ENCODE results near the gene RAD54L.
A peak's percentile ranks its signal among the peaks of the same experiment; 100 is the strongest.
"Not testable (repeated sequence)": the region's sequence is repeated elsewhere in the genome, so short reads cannot be mapped to it uniquely, and the experiment has no call there.

RAD54L gene

GRCh38 chr1:46247436-46248121, at the start of gene RAD54L:
Gene RAD54L, plus strand, starts transcription at chr1:46247763. Its CDS starts 643 bp downstream, at chr1:46248406.
- peak; percentile 96 for DNase-seq (ENCODE audit: low read depth, low spot score)

DNA sequence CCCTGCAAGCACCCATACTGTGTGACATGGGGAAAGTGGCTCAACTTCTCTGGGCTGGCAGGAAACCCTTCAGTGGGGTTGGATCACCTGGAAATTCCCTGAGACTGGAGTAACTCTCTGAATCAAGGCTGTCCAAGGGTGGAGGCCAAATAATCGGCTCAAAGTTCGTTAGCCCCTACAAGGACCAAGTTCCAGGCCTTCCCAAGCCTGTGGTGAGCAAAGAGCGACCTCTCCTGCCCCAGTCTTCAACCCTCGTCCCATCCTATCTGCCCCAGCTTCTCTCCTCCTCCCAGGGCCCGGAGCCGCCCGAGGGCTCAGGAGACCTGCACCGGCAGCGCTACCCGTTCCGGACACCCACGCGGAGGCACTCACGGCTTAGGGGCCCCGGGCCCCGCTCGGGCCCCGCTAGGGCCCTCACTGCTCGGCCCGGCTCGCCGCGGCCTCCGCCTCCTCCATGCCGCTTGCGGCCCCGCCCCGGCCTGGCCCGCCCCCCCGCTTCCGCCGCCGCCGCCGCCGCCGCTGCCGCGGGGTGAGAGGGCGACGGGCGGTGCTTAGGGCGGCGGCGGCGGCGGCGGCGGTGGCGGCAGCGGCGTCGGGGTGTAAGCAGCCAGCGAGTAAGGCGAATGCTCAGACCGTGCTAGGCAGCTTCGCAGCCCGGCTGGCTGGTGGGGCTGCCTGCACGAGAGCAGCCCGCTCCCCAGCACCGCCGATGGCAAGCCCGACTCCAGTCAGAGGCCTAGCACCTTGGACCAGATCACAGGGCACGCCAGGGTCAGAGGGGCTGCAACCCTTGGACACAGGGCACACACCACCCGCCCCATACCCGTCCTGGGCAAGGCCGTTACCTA, 49.4 kb upstream of the RAD54L start, which contains the start of gene POMGNT1:
TSS of gene POMGNT1 (minus strand) at position 471 of the 848 bp plus-strand sequence. CDS start 613 bp downstream, outside the sequence.
- DNase-seq (ENCODE audit: low read depth, low spot score), result peak; percentile 61

DNA sequence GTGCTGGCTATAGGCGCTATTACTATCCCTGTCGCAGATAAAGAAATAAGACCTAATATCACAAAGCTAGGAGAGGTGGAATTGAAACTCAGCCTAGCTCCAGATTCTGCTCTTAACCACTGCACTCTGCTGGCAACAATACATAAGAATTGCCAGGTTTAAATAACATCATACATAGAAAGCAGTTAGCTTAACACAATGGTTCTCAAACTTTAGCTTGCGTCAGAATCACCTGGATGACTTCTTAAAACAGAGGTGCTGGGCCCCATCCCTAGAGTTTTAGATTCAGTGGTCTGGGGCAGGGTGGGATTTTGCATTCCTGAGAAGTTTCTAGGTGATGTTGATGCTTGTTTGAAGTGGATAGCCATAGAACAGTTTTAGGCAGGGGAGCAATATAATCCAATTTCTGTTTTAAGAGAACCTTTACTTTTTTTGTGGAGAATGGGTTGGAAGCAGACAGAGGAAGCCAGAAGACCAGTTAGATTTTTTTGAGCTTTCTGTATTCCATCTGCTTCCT, 48.3 kb upstream of the RAD54L start:
- DNase-seq (ENCODE audit: low read depth, low spot score), result no peak

- DNase-seq (ENCODE audit: low read depth, low spot score), result no peak
Measured at GRCh38 chr1:46203738-46204405, 43.7 kb upstream of the RAD54L start.

GRCh38 chr1:46204406-46204742, 43.2 kb upstream of the RAD54L start:
- DNase-seq (ENCODE audit: low read depth, low spot score), result no peak

- no peak for DNase-seq (ENCODE audit: low read depth, low spot score)
Measured at GRCh38 chr1:46205141-46205540, 42.4 kb upstream of the RAD54L start.

GRCh38 chr1:46205791-46206190, 41.8 kb upstream of the RAD54L start:
- DNase-seq (ENCODE audit: low read depth, low spot score), result no peak

- no peak for DNase-seq (ENCODE audit: low read depth, low spot score)
Measured at GRCh38 chr1:46206399-46206798, 41.2 kb upstream of the RAD54L start.

GRCh38 chr1:46210561-46210960, 37.0 kb upstream of the RAD54L start:
- no peak for DNase-seq (ENCODE audit: low read depth, low spot score)

- DNase-seq (ENCODE audit: low read depth, low spot score), result no peak
Measured at GRCh38 chr1:46211051-46211450, 36.5 kb upstream of the RAD54L start.

GRCh38 chr1:46215504-46215903, 32.1 kb upstream of the RAD54L start:
- DNase-seq (ENCODE audit: low read depth, low spot score), result no peak

DNA sequence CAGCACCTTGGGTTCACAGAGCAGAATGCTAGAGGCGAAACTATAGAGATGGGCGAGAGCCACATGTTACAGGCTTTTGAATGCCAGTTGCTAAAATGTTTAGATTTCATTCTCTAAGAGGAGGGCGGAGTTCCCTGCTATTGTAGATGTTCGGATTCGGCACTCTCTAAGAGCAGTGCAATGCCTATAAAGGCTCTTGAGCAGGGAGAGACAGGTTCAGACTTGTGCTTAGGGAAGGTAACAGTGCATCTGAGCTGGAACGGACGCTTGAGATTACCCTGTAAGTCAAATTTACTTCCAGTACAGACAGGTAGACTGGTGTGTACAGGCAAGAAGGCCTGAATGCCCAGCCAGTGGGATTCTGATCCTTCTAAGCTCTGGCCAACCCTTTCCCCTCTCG, 29.1 kb upstream of the RAD54L start:
- DNase-seq (ENCODE audit: low read depth, low spot score), result no peak

DNA sequence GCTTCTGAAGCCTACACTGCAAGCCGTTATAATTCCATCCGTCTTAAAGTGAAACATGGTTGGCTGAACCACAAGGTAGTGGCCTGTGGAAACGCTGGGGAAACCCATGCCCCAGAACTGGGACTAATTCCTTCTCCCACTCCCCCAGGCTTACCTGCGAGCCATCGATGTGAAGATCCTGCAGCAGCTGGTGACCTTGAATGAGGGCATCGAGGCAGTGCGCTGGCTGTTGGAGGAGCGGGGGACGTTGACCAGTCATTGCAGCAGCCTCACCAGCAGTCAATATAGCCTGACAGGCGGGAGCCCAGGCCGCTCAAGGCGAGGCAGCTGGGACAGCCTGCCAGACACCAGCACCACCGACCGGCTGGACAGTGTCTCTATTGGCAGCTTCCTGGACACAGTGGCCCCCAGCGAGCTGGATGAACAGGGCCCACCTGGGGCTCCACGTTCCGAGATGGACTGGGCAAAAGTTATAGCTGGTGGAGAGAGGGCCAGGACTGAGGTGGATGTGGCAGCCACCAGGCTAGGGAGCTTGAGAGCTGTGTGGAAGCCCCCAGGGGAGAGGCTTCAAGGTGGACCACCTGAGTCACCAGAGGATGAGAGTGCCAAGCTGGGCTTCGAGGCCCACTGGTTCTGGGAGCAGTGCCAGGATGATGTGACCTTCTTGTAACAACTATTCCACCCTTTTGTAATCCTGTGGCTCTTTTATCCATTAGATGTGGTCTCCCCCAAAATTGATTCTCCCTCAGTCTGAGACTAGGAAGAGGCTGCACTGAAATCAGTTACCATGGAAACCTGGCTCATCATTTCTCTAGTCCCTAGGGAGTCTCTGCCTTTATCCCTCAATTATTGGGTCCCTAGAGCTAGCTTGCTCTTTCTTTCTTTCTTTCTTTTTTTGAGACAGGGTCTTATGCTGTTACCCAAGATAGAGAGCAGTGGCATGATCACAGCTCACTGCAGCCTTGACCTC, 27.7 kb upstream of the RAD54L start:
- DNase-seq (ENCODE audit: low read depth, low spot score), result no peak

DNA sequence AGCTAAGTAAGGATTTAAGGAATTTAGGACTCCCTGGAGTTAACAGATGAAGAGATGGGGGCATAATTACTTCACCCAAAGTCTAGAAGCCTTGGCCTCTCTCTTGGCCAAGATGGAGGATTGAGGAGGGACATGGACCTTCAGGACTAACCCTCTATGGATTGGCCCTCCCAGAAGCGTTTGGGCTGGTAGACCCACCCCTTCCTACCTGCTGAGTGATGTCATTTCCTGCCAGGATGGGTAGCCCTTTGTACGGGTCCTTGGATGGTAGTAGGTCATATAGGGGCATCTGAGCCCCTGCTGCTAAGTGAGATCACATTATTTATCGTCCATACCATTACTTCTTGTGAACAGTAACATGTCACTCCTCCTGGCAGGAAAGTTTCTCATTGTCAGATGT, 26.8 kb upstream of the RAD54L start:
- no peak for DNase-seq (ENCODE audit: low read depth, low spot score)

GRCh38 chr1:46221749-46222148, 25.8 kb upstream of the RAD54L start:
- DNase-seq (ENCODE audit: low read depth, low spot score), result no peak

DNA sequence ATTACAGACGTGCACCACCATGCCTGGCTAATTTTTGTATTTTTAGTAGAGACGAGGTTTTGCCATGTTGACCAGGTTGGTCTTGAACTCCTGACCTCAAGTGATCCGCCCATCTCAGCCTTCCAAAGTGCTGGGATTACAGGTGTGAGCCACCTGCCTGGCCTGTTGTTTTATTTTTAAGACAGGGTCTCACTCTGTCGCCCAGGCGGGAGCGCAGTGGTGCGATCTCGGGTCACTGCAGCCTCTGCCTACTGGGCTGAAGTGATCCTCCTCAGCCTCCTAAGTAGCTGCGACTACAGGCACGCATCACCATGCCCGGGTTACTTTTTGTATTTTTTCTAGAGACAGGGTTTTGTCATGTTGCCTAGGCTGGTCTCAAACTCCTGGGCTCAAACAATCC, 24.5 kb upstream of the RAD54L start:
- DNase-seq (ENCODE audit: low read depth, low spot score), result not testable (repeated sequence)

DNA sequence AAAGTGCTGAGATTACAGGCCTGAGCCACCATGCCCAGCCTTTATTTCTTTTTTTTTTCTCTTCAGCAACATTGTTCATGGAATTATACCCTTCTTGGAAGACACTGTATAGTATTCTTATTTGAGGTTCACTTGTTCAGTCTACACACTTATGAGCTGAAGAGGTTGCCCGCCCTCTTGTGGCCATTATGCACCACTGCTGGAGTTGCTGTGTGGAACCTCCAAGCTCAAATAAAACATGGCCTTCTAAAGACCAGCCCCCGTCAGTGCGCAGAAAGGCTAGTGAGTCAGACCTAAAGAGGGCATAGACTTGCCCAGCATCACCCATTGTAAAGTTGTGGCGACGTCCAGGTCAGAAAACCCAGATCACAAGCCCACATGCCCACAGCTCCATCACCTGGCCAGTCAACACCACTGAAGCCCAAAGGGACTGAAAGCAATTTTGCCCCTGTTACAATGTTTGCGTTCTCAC, 24.1 kb upstream of the RAD54L start:
- peak; percentile 25 for DNase-seq (ENCODE audit: low read depth, low spot score)

DNA sequence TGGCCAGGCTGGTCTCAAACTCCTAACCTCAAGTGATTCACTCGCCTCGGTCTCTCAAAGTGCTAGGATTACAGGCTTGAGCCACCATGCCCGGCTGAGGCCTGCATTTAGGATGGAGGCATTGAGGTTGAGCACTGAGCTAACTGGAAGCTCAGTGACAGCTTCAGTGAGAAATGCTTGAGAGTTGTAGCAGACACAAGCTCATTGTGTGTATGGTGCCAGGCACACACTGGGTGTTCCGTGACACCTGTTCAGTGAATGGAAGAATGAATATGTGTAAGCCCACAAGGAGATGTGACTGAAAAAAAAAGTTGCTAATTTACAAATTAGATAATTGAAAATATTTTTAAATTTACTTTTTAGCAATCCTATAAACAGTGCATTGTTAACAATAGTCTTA, 22.6 kb upstream of the RAD54L start:
- no peak for DNase-seq (ENCODE audit: low read depth, low spot score)

DNA sequence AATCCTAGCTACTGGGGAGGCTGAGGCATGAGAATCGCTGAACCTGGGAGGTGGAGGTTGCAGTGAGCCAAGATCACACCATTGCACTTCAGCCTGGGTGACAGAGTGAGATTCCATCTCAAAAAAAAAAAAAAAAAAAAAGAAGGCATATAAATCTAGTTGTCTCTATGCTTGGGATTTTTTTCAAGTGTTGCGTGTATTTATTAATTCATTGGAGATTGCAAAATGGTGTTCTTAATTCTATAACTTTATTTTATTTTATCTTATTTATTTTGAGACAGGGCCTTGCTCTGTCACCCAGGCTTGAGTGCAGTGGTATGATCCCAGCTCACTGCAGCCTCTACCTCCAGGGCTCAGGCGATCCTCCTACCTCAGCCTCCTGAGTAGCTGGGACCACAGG, 16.3 kb upstream of the RAD54L start:
- DNase-seq (ENCODE audit: low read depth, low spot score), result not testable (repeated sequence)

GRCh38 chr1:46236882-46237281, 10.7 kb upstream of the RAD54L start:
- no peak for DNase-seq (ENCODE audit: low read depth, low spot score)

DNA sequence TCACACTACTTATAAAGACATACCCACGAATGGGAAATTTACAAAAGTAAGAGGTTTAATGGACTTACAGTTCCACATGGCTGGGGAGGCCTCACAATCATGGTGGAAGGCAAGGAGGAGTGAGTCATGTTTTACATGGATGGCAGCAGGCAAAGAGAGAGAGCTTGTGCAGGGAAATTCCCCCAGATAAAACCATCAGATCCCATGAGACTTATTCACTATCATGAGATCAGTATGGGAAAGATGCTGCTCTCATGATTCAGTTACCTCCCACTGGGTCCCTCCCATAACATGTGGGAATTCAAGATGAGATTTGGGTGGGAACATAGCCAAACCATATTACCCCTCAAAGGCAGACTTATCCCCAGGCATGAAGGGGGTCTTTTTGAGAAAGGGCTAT, 8.7 kb upstream of the RAD54L start:
- not testable (repeated sequence) for DNase-seq (ENCODE audit: low read depth, low spot score)

Measured in activated CD4-positive, CD25-positive, alpha-beta regulatory T cell treated with anti-CD3 and anti-CD28 coated beads, Interleukin-2, amount 50 U/mL, for 16 hours (primary cell).